PC-9 (cell line): ENCODE data around the gene POLA2. TPM values are rescaled to one million over a fixed set of nuclear protein-coding genes. Genes with fewer than 3 reads are reported as not detected.
A peak's percentile ranks its signal among the peaks of the same experiment; 100 is the strongest.

Experiments used
- BruUV-seq: library from RNA; stranded (reverse); fragments of 400-500 nt; replicated peaks from 2 replicates; lab custom pipeline; 2021; lab: Mats Ljungman, UMichigan
- CTCF ChIA-PET: fragments of 300-600 bp; sonication (Branson Sonifier 250); formaldehyde crosslinking; loops from one replicate; lab custom pipeline; 2022; ENCODE audit warnings: antibody characterized with exemption; lab: Charles Lee
- POLR2A ChIA-PET: fragments of 300-600 bp; sonication (Branson Sonifier 250); formaldehyde crosslinking; loops from one replicate; lab custom pipeline; 2022; ENCODE audit warnings: antibody characterized with exemption; ENCODE audit not compliant: unreplicated experiment; lab: Charles Lee
- DNase-seq, 2 experiments: peaks; one replicate each; pipeline versions ENCODE4 v3.0.0 to v3.0.0-alpha.2; 2015 to 2022; ENCODE audit warnings: mixed read lengths in 1 of 2
- H2AFZ ChIP-seq: fragments of 200-600 bp; sonication (generic); 2 replicates; pipeline ENCODE4 v1.8.1; 2017; ENCODE audit warnings: antibody characterized with exemption
- H3F3A ChIP-seq: fragments of 200-600 bp; sonication (generic); 2 replicates; pipeline ENCODE4 v1.8.1; 2017; ENCODE audit warnings: antibody characterized with exemption, mild to moderate bottlenecking, low read depth; ENCODE audit not compliant: insufficient read depth
- H3K27ac ChIP-seq: fragments of 200-600 bp; sonication (generic); 2 replicates; pipeline ENCODE4 v1.6.1; 2016; ENCODE audit warnings: mixed run types
- H3K27me3 ChIP-seq: fragments of 200-600 bp; sonication (generic); 2 replicates; pipeline ENCODE4 v1.6.1; 2016; ENCODE audit warnings: low read depth, mixed run types; ENCODE audit not compliant: insufficient read depth
- H3K36me3 ChIP-seq: fragments of 200-600 bp; sonication (generic); 2 replicates; pipeline ENCODE4 v1.6.1; 2016; ENCODE audit warnings: low read depth, mixed run types
- H3K4me1 ChIP-seq: fragments of 200-600 bp; sonication (generic); replicated peaks from 2 replicates; pipeline ENCODE4 v1.6.1; 2016; ENCODE audit warnings: mixed run types; ENCODE audit not compliant: insufficient read depth
- H3K4me2 ChIP-seq: fragments of 200-600 bp; sonication (generic); 2 replicates; pipeline ENCODE4 v1.6.1; 2017; ENCODE audit warnings: mixed run types
- H3K4me3 ChIP-seq: fragments of 200-600 bp; sonication (generic); 2 replicates; pipeline ENCODE4 v1.6.1; 2016; ENCODE audit warnings: mixed run types
- H3K79me2 ChIP-seq: fragments of 200-600 bp; sonication (generic); 2 replicates; pipeline ENCODE4 v1.6.1; 2017; ENCODE audit warnings: low read depth, mixed run types
- H3K9me2 ChIP-seq: fragments of 200-600 bp; sonication (generic); 2 replicates; pipeline ENCODE4 v1.8.1; 2017; ENCODE audit warnings: mild to moderate bottlenecking; ENCODE audit not compliant: insufficient read depth
- H3K9me3 ChIP-seq: fragments of 200-600 bp; sonication (generic); 2 replicates; pipeline ENCODE4 v1.8.1; 2016; ENCODE audit warnings: low read depth; ENCODE audit not compliant: insufficient read depth
- H4K20me1 ChIP-seq: fragments of 200-600 bp; sonication (generic); 2 replicates; pipeline ENCODE4 v1.8.1; 2017; ENCODE audit not compliant: insufficient read depth
- EZH2 ChIP-seq: fragments of 200-600 bp; sonication (generic); IDR thresholded peaks from 2 replicates; pipeline ENCODE4 v1.8.0; 2017; ENCODE audit warnings: antibody characterized with exemption, low read depth
- intact Hi-C: fragments of 100-400 bp; cut with micrococcal nuclease; formaldehyde crosslinking; loops from one replicate; pipeline ENCODE4 v1.10.0; 2022; ENCODE audit not compliant: unreplicated experiment
- total RNA-seq: library from RNA; stranded (reverse); gene quantifications from 2 replicates; pipeline ENCODE4 v1.2.3, GENCODE V29; 2021
- TF ChIP-seq, protein P1 (sequence below): fragments of 200-600 bp; sonication (generic); conservative IDR thresholded peaks from 2 replicates; pipeline ENCODE4 v1.6.1; 2017; ENCODE audit warnings: mixed run types, antibody characterized with exemption, mild to moderate bottlenecking, moderate library complexity

POLA2 gene
- total RNA-seq, 1 experiment from 2014 or later = 39.3 TPM

- H3K36me3 ChIP-seq = no peaks in the 10 kb centered on the region
- no peaks in the 10 kb centered on the region for H3K9me2 ChIP-seq
- intact Hi-C loops = no loop called here
- peak overlapping the region; percentile 58 for H3K4me2 ChIP-seq
- CTCF ChIA-PET = interaction anchor here (0.6 to 1.4 kb wide), 3 partner anchors 18 to 36 kb away, joined by 4 to 5 read pairs (median 5); no protein-coding TSS in a partner anchor
- peak; percentile 80 to 94 for DNase-seq
- H3K4me3 ChIP-seq = no peak overlapping the region
- no peaks in the 10 kb centered on the region for H4K20me1 ChIP-seq
- peaks cover 21% of the 10 kb centered on the region for H3K79me2 ChIP-seq
- peaks cover 63% of the 10 kb centered on the region for H3F3A ChIP-seq
- no peak overlapping the region for H2AFZ ChIP-seq
- H3K27ac ChIP-seq = peak overlapping the region; percentile 60
- TF ChIP-seq EZH2 = no peak
- TF ChIP-seq, protein P1, sequence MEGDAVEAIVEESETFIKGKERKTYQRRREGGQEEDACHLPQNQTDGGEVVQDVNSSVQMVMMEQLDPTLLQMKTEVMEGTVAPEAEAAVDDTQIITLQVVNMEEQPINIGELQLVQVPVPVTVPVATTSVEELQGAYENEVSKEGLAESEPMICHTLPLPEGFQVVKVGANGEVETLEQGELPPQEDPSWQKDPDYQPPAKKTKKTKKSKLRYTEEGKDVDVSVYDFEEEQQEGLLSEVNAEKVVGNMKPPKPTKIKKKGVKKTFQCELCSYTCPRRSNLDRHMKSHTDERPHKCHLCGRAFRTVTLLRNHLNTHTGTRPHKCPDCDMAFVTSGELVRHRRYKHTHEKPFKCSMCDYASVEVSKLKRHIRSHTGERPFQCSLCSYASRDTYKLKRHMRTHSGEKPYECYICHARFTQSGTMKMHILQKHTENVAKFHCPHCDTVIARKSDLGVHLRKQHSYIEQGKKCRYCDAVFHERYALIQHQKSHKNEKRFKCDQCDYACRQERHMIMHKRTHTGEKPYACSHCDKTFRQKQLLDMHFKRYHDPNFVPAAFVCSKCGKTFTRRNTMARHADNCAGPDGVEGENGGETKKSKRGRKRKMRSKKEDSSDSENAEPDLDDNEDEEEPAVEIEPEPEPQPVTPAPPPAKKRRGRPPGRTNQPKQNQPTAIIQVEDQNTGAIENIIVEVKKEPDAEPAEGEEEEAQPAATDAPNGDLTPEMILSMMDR = no peak
- BruUV-seq = no TSS peak
- no peaks in the 10 kb centered on the region for H3K27me3 ChIP-seq
- H3K9me3 ChIP-seq = no peaks in the 10 kb centered on the region
- peaks cover 61% of the 10 kb centered on the region for H3K4me1 ChIP-seq
- POLR2A ChIA-PET = interaction anchor here (0.6 to 0.7 kb wide), 5 partner anchors 9 to 193 kb away, joined by 3 to 24 read pairs (median 3); no protein-coding TSS in a partner anchor
Measured at GRCh38 chr11:65311170-65311678, 49.5 kb downstream of the POLA2 start.

- POLR2A ChIA-PET = interaction anchor here (0.6 to 3.1 kb wide), 13 partner anchors 18 to 512 kb away, joined by 3 to 57 read pairs (median 4); partner anchors contain the start of genes DPF2 and FAM89B
Measured at GRCh38 chr11:65314501-65315203, 52.9 kb downstream of the POLA2 start, which contains the start of gene CDC42EP2. Gene CDC42EP2 (plus strand): TSS chr11:65314866. CDS start chr11:65320899, 6,033 bp downstream.

More at GRCh38 chr11:65314501-65315203, 52.9 kb downstream of the POLA2 start, which contains the start of gene CDC42EP2:
- BruUV-seq = no TSS peak
- Histone ChIP-seq H3K9me3 (no peaks in the 10 kb centered on the region), H3K27me3 (no peaks in the 10 kb centered on the region), H3K27ac (peak within 1 kb of the TSS; percentile 54), H3F3A (peaks cover 63% of the 10 kb centered on the region), H3K9me2 (no peaks in the 10 kb centered on the region), H3K4me3 (peak within 1 kb of the TSS; percentile 90), H4K20me1 (peaks cover 8% of the 10 kb centered on the region; the same call in 1 of the 2 replicates), H3K4me1 (peaks cover 66% of the 10 kb centered on the region), H3K4me2 (peak within 1 kb of the TSS; percentile 91), H3K79me2 (peaks cover 54% of the 10 kb centered on the region), H3K36me3 (peaks cover 4% of the 10 kb centered on the region; the same call in 1 of the 2 replicates), H2AFZ (peak within 1 kb of the TSS; percentile 81)
- CTCF ChIA-PET = interaction anchor here (0.6 to 5.2 kb wide), 14 partner anchors 10 to 95 kb away, joined by 3 to 151 read pairs (median 5); partner anchors contain the start of gene DPF2
- peak; percentile 70 to 94 for DNase-seq
- intact Hi-C loops = loop anchor here (1.0 to 2.0 kb wide), 3 partner anchors 22 to 106 kb away; no protein-coding TSS in a partner anchor
- TF ChIP-seq EZH2 = no peak
- TF ChIP-seq, protein P1 = no peak
